SK-N-SH treated with all-trans-retinoic acid at 6 μM for 48 hours (cell line): ENCODE measurements around the gene HSPG2.

Source experiments
- ATAC-seq: fragments of 200-7000 bp; cut with Tn5 transposase; 3 replicates; pipeline ENCODE4 v1.9.1; 2020; ENCODE audit warnings: mild to moderate bottlenecking, moderate library complexity
- ARNTL ChIP-seq: fragments of 450-650 bp; formaldehyde crosslinking; IDR thresholded peaks from 2 replicates; pipeline ENCODE4 v1.5.0; 2020; ENCODE audit warnings: low read depth, mild to moderate bottlenecking, moderate library complexity, borderline replicate concordance
- BACH2 ChIP-seq: fragments of 250-450 bp; sonication (Bioruptor Pico); IDR thresholded peaks from 2 replicates; pipeline ENCODE4 v1.9.0; 2021; ENCODE audit warnings: mild to moderate bottlenecking, borderline replicate concordance
- CSDC2 ChIP-seq: fragments of 250-450 bp; sonication (Bioruptor Pico); IDR thresholded peaks from 2 replicates; pipeline ENCODE4 v1.5.0; 2020; ENCODE audit warnings: mild to moderate bottlenecking, moderate library complexity
- ESRRG ChIP-seq: fragments of 250-450 bp; sonication (Bioruptor Pico); IDR thresholded peaks from 2 replicates; pipeline ENCODE4 v1.6.1; 2021; ENCODE audit warnings: mild to moderate bottlenecking
- GLIS3 ChIP-seq: fragments of 250-450 bp; sonication (Bioruptor Pico); IDR thresholded peaks from 2 replicates; pipeline ENCODE4 v1.5.0; 2020; ENCODE audit warnings: mild to moderate bottlenecking, moderate library complexity
- ISL1 ChIP-seq: fragments of 250-450 bp; sonication (Bioruptor Pico); IDR thresholded peaks from 2 replicates; pipeline ENCODE4 v2.1.2; 2022; ENCODE audit warnings: mild to moderate bottlenecking, moderate library complexity
- OSR1 ChIP-seq: fragments of 250-450 bp; sonication (Bioruptor Pico); IDR thresholded peaks from 2 replicates; pipeline ENCODE4 v1.8.0; 2022; ENCODE audit warnings: moderate library complexity, mild to moderate bottlenecking, inconsistent platforms
- PPARA ChIP-seq: fragments of 250-450 bp; sonication (Bioruptor Pico); IDR thresholded peaks from 2 replicates; pipeline ENCODE4 v1.5.0; 2020; ENCODE audit warnings: mild to moderate bottlenecking, borderline replicate concordance
- RARB ChIP-seq: fragments of 250-450 bp; sonication (Bioruptor Pico); IDR thresholded peaks from 2 replicates; pipeline ENCODE4 v1.8.0; 2021; ENCODE audit warnings: mild to moderate bottlenecking, moderate library complexity
- SNAI2 ChIP-seq: fragments of 250-450 bp; sonication (Bioruptor Pico); IDR thresholded peaks from 2 replicates; pipeline ENCODE4 v1.5.0; 2020; ENCODE audit warnings: mild to moderate bottlenecking, moderate library complexity
- TCF4 ChIP-seq: fragments of 250-450 bp; sonication (Bioruptor Pico); IDR thresholded peaks from 2 replicates; pipeline ENCODE4 v1.8.0; 2021; ENCODE audit warnings: mild to moderate bottlenecking, moderate library complexity, borderline replicate concordance
- TOX ChIP-seq: fragments of 250-450 bp; sonication (Bioruptor Pico); IDR thresholded peaks from 2 replicates; pipeline ENCODE4 v1.8.0; 2021; ENCODE audit warnings: mild to moderate bottlenecking, moderate library complexity, borderline replicate concordance
- ZFP3 ChIP-seq: fragments of 250-450 bp; sonication (Bioruptor Pico); IDR thresholded peaks from 2 replicates; pipeline ENCODE4 v1.5.0; 2020; ENCODE audit warnings: mild to moderate bottlenecking, moderate library complexity
- ZFP30 ChIP-seq: fragments of 450-650 bp; formaldehyde crosslinking; IDR thresholded peaks from 2 replicates; pipeline ENCODE4 v1.5.0; 2022; ENCODE audit warnings: mild to moderate bottlenecking, moderate library complexity
- ZNF565 ChIP-seq: fragments of 450-650 bp; formaldehyde crosslinking; conservative IDR thresholded peaks from 2 replicates; pipeline ENCODE4 v1.5.0; 2020; ENCODE audit warnings: low read depth, mild to moderate bottlenecking, moderate library complexity
- ZNF70 ChIP-seq: fragments of 450-650 bp; formaldehyde crosslinking; IDR thresholded peaks from 2 replicates; pipeline ENCODE4 v1.5.0; 2020; ENCODE audit warnings: mild to moderate bottlenecking, moderate library complexity
- TF ChIP-seq, protein P1 (sequence below): fragments of 250-450 bp; sonication (Bioruptor Pico); IDR thresholded peaks from 2 replicates; pipeline ENCODE4 v1.5.1; 2020; ENCODE audit warnings: low read depth, mild to moderate bottlenecking, moderate library complexity
- TF ChIP-seq, protein P2 (sequence below): fragments of 250-450 bp; sonication (Bioruptor Pico); IDR thresholded peaks from 2 replicates; pipeline ENCODE4 v1.8.0; 2021; ENCODE audit warnings: low read depth, mild to moderate bottlenecking, moderate library complexity, borderline replicate concordance
- TF ChIP-seq, protein P3 (sequence below): fragments of 250-450 bp; sonication (Bioruptor Pico); IDR thresholded peaks from 2 replicates; pipeline ENCODE4 v1.5.0; 2020; ENCODE audit warnings: mild to moderate bottlenecking, moderate library complexity
- TF ChIP-seq, protein P4 (sequence below): fragments of 250-450 bp; sonication (Bioruptor Pico); IDR thresholded peaks from 2 replicates; pipeline ENCODE4 v1.5.1; 2021; ENCODE audit warnings: mild to moderate bottlenecking, moderate library complexity

The HSPG2 gene

DNA sequence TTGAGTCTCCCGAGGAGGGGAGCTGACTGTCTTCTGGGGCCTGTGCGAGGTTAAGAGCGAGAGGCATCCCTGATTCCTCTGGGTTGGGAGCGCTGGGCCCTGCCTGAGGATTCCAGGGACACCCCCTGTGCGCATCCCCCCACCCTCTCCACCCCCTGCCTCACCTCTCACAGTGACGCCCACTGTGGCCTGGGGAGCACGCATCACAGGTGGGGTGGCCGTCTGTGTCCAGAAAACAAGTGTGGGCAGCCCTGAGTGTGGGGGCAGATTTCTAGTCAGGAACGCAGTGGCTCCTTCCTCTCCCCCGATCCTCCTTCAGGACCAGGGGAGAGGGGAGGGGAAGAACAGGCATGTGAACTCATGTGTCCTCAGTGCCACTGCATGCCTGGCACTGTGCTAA, 63.3 kb downstream of the HSPG2 start:
- no peak for TF ChIP-seq ZFP30 (CRISPR knock-in tag)
- TF ChIP-seq, protein P1, sequence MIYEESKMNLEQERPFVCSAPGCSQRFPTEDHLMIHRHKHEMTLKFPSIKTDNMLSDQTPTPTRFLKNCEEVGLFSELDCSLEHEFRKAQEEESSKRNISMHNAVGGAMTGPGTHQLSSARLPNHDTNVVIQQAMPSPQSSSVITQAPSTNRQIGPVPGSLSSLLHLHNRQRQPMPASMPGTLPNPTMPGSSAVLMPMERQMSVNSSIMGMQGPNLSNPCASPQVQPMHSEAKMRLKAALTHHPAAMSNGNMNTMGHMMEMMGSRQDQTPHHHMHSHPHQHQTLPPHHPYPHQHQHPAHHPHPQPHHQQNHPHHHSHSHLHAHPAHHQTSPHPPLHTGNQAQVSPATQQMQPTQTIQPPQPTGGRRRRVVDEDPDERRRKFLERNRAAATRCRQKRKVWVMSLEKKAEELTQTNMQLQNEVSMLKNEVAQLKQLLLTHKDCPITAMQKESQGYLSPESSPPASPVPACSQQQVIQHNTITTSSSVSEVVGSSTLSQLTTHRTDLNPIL = no peak
- ATAC-seq = no peak

DNA sequence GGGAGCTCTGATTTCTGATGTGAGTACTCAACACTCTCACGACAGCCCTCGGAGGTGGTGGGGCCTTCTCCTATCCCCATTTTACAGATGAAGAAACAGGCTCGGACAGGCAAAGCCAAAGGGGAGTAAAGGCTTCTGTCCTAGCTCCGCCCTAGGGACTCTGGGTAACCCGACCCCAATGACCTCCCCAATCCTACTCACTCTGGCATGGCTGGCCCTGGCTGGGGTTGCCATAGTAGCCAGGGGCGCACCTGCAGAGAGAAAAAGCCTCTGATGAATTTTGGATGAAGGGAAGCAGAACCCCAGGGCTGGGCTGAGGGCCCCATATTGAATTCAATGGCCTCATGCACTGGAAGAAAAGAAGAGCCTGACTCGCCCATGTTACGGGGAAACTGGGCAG, 63.9 kb downstream of the HSPG2 start:
- TF ChIP-seq ARNTL (no peak), TCF4 (CRISPR knock-in tag) (no peak), BACH2 (CRISPR knock-in tag) (no peak), SNAI2 (CRISPR knock-in tag) (no peak), RARB (CRISPR knock-in tag) (no peak), CSDC2 (CRISPR knock-in tag) (no peak), GLIS3 (no peak), ESRRG (CRISPR knock-in tag) (no peak)
- TF ChIP-seq, protein P2, sequence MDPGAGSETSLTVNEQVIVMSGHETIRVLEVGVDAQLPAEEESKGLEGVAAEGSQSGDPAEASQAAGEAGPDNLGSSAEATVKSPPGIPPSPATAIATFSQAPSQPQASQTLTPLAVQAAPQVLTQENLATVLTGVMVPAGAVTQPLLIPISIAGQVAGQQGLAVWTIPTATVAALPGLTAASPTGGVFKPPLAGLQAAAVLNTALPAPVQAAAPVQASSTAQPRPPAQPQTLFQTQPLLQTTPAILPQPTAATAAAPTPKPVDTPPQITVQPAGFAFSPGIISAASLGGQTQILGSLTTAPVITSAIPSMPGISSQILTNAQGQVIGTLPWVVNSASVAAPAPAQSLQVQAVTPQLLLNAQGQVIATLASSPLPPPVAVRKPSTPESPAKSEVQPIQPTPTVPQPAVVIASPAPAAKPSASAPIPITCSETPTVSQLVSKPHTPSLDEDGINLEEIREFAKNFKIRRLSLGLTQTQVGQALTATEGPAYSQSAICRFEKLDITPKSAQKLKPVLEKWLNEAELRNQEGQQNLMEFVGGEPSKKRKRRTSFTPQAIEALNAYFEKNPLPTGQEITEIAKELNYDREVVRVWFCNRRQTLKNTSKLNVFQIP (CRISPR knock-in tag) = no peak
- TF ChIP-seq, protein P3, sequence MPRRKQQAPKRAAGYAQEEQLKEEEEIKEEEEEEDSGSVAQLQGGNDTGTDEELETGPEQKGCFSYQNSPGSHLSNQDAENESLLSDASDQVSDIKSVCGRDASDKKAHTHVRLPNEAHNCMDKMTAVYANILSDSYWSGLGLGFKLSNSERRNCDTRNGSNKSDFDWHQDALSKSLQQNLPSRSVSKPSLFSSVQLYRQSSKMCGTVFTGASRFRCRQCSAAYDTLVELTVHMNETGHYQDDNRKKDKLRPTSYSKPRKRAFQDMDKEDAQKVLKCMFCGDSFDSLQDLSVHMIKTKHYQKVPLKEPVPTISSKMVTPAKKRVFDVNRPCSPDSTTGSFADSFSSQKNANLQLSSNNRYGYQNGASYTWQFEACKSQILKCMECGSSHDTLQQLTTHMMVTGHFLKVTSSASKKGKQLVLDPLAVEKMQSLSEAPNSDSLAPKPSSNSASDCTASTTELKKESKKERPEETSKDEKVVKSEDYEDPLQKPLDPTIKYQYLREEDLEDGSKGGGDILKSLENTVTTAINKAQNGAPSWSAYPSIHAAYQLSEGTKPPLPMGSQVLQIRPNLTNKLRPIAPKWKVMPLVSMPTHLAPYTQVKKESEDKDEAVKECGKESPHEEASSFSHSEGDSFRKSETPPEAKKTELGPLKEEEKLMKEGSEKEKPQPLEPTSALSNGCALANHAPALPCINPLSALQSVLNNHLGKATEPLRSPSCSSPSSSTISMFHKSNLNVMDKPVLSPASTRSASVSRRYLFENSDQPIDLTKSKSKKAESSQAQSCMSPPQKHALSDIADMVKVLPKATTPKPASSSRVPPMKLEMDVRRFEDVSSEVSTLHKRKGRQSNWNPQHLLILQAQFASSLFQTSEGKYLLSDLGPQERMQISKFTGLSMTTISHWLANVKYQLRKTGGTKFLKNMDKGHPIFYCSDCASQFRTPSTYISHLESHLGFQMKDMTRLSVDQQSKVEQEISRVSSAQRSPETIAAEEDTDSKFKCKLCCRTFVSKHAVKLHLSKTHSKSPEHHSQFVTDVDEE (CRISPR knock-in tag) = no peak
- TF ChIP-seq, protein P1 = no peak
- TF ChIP-seq, protein P4, sequence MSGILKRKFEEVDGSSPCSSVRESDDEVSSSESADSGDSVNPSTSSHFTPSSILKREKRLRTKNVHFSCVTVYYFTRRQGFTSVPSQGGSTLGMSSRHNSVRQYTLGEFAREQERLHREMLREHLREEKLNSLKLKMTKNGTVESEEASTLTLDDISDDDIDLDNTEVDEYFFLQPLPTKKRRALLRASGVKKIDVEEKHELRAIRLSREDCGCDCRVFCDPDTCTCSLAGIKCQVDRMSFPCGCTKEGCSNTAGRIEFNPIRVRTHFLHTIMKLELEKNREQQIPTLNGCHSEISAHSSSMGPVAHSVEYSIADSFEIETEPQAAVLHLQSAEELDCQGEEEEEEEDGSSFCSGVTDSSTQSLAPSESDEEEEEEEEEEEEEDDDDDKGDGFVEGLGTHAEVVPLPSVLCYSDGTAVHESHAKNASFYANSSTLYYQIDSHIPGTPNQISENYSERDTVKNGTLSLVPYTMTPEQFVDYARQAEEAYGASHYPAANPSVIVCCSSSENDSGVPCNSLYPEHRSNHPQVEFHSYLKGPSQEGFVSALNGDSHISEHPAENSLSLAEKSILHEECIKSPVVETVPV (CRISPR knock-in tag) = no peak
- no peak for ATAC-seq

DNA sequence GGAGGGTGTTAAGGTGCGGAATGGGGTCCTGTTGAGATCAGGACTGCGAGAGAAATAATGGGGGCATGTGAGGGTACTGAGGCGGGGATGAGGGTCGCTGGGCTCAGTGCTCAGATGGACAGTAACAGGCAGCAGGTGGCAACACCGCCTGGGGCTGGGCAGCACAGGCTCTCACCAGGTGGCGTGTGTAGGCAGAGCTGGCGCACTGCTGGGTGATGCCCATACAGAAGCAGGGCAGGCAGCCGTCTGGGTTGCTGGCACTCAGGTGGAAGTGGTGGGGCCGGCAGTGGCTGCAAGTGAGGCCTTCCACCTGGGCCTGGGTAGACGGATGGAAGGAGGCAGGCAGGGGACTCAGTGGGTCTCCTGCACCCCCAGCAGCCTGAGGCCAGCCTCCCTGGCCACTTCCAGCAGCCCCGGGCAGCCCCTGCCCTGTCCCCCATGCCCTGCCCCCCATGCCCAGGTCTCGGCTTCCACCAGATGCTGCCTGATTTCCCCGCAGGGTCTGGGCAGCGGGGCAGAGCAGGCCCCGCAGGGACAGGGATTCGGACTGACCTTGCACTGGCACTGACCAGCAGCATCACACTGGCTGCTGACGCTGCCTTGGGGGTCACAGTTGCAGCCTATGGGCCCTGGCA, 64.5 kb downstream of the HSPG2 start:
- no peak for ATAC-seq
- TF ChIP-seq ESRRG (CRISPR knock-in tag) (no peak), RARB (CRISPR knock-in tag) (no peak), PPARA (CRISPR knock-in tag) (no peak), OSR1 (CRISPR knock-in tag) (no peak), GLIS3 (no peak)
- TF ChIP-seq, protein P2 (CRISPR knock-in tag) = no peak

DNA sequence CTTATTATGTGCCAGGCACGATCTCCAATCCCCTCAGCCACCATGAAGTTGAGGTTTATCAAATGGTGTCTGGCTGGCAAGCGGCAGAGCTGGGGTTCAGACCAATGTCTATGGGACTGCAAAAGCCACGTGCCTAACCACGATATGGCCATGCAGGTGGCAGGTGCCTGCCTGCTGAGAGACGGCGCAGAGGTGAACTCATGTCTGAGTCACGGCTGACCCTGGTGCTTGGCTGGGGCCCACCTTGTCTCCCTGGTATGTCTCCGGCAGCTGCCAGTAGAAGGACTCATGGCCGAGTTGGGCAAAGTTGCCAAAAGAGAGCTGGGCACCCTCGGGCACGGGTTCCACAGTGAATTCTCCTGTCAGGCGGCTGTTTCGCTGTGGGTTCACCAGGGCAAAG, 65.2 kb downstream of the HSPG2 start:
- ATAC-seq = no peak
- TF ChIP-seq ISL1 = no peak
- no peak for TF ChIP-seq ZFP3 (CRISPR knock-in tag)
- no peak for TF ChIP-seq ZNF565 (CRISPR knock-in tag)
- TF ChIP-seq ARNTL = no peak
- no peak for TF ChIP-seq ZNF70 (CRISPR knock-in tag)
- TF ChIP-seq RARB (CRISPR knock-in tag) = no peak
- TF ChIP-seq BACH2 (CRISPR knock-in tag) = no peak
- TF ChIP-seq CSDC2 (CRISPR knock-in tag) = no peak
- TF ChIP-seq, protein P3 (CRISPR knock-in tag) = no peak
- TF ChIP-seq, protein P1 = no peak
- no peak for TF ChIP-seq OSR1 (CRISPR knock-in tag)
- no peak for TF ChIP-seq TCF4 (CRISPR knock-in tag)
- TF ChIP-seq TOX (CRISPR knock-in tag) = no peak
